Raji (cell line): ENCODE measurements around the gene RPS4Y2.

Experiments
- POLR2A ChIP-seq: IDR thresholded peaks from 2 replicates; pipeline ENCODE4 v1.6.1; 2011; ENCODE audit warnings: low read depth, low read length, control low read depth; ENCODE audit not compliant: insufficient read depth

Gene RPS4Y2

DNA sequence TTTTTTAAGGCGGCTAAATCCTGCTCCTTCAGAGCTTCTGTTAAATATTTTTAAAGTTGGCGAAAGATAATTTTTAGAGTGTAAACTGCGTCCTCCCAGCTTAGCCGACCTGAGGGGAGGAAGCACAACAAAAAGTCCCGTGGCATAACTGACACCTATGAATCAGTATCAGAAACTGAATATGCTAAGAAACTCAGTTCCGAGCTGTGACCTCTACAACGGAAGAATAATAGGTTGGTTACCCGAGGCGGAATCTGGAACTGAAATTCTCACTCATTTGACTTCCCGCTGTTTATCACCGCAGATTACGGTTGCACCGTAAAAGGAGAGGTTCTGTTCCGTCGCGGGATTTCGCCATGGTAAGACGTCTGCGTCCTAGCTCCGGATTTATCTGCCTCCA, at the start of gene RPS4Y2:
Gene RPS4Y2, plus strand, starts transcription at position 301 of the 400 bp plus-strand sequence. Its CDS starts 56 bp downstream, at position 357.
- TF ChIP-seq POLR2A, result no peak

DNA sequence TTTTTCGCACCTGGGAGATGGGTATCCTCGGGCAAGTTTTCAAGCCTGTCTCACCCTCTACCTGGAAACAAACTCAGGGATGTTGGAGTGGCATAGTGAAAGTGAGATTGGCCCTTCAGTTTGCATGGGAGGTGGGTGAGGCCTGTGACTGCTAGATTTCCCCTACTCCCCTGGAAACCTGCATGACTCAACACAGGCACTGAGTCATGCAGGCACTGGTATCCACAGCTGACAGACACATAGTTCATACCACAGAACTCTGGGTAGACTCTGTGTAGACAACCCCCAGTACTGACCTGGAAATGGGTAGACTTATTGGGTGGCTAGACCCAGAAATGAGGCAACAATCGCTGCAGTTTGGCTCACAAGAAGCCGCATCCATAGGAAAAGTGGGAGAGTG, 41.5 kb upstream of the RPS4Y2 start:
- TF ChIP-seq POLR2A, result no peak

DNA sequence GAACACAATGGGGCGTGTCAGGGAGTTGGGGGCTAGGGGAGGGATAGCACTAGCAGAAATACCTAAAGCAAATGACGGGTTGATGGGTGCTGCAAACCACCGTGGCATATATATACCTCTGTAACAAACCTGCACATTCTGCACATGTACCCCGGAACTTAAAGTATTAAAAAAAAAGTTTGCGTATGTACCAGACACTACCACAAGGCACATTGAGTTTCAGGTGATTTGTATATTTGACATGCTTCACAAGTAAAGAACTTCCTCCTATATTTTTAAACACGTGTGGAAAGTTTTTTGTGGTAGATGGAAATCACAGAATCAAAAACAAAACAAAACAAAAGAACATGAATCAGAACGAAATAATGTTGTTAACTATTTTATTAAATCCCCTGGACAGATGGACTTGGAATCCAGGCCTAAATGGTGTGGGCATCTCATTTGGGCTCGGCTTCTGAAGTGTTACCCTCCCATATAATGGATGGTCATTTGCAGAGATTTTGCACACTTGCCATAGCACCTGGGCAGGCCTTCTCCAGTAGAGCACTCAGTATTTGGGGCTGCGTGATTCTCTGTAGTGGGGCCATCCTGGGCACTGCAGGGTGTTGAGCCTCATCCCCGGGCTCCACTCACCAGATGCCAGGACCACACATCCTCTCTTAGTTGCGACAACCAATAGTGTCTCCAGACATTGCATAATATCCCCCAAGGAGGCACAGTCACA, 29.6 kb upstream of the RPS4Y2 start:
- TF ChIP-seq POLR2A, result no peak

DNA sequence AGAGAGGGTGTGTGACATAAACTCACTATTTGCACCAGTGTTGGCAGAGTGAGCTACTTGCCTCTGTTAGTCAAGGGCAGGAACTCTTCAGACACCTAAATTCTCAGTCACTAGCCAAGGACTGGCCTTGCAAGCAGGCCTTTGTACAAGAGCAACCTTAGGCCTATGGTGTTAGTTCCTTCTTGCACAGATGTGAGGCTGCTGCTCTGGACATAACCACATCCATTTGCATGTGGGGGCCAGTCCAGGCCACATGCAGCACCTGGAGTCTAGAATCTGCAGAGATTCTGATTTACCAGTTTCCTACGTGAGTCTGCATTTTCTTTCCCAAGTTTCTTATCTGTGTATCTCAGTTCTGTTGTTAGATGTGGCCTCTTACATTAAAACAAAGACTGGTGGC, 20.7 kb upstream of the RPS4Y2 start:
- no peak for TF ChIP-seq POLR2A

DNA sequence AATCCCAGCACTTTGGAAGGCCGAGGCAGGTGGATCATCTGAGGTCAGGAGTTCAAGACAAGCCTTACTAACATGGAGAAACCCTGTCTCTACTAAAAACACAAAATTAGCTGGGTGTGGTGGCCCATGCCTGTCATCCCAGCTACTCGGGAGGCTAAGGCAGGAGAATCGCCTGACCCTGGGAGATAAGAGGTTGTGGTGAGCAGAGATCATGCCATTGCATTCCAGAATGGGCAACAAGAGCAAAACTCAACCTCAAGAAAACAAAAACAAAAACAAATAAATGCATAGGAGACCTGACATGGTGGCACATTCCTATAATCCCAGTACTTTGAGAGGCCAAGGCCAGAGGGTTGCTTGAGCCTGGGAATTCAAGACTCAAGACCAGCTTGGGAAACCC, 16.1 kb upstream of the RPS4Y2 start:
- TF ChIP-seq POLR2A, result no peak

DNA sequence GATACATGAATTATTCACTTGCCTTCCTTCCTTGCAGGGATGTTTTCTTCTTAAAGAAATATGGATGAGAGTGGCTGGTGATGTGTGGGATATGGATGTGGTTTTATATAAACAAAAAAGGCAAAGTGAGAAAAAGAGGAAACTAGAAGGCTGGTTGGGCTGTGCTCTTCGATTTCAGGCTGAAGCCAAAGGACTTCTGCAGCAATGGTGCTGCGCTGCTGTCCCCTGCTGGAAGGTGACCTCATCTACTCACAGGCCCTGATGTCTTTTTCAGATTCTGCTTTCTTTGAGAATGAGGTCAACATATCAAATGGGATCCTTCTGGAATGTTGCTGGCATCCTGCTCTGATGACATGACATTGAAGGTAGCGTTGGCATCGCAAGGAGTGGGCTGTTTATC, 15.3 kb upstream of the RPS4Y2 start:
- no peak for TF ChIP-seq POLR2A

DNA sequence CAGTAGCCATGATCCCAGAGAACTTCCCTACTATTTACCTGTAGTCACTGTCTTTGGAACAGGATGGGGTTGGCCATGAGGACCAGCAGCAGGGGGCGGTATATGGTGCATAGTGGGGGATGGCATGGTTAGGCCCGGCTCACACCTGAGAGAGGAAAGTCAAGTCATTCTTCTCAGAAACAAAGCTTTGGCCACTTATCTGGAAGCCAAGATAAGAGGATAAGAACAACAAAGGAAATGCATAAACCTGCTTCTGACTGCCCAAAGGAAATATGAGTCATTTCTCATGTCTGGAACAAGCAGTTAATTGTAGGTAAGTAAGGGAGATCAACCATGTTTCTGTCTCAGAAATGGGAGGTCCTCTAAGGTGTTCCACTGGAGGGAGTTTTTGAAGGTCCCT, 10.8 kb upstream of the RPS4Y2 start:
- TF ChIP-seq POLR2A, result no peak

DNA sequence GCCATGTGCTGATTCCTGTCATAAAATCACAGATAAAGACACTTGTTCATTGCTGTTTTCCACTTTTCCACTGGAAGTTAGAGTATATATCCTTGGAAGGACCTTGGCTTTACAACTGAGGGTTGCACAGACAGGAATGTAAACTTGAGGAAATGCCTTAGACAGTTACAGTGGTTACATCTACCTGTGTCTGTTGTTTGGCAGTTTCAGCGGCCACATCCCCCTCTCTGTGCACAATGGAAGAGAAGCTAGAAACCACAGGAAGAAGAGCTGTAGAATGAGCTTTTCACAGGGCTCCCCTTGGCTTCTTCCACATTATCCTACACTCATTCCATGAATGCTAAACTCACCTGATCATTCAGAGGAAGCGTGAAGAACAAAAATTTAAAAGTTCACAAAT, 9.0 kb upstream of the RPS4Y2 start:
- TF ChIP-seq POLR2A, result no peak

DNA sequence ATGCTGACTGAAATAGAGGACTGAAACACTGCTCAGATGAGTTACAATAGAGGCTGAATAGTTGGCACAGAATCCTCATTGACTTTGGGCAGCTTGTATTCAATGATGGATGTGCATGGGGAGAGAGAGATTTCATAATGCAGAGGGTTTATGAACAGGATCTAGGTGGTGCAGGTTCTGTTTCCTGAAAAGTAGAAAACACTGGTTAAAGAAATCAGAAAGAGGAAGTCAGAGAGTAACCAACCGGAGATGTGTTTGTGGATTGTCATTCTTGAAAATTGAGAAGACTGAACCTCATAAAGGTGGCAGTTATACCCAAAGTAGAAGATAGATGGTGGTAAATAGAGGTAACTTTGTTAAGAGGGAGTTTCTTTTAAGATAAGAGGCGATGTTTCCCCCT, 8.0 kb downstream of the RPS4Y2 start:
- TF ChIP-seq POLR2A, result no peak

DNA sequence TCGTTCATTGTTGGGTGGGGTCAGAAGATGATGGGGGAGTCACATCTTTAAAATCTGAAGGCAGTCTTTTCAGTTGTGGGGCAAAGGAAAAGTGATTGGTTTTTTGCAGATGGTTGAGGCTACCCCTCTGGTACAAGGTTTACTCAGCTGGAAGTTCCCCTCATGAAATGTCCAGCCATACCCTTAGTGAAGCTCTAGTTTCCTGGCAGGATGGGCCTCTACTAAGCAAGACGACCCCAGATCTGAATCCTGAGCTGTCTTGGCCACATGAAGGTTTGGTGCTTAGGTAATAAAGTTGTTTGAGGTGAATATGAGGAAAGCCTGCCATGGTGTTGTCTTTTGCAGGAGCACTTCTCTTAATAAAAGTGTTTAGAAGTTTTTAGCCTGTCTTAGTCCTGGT, 9.2 kb downstream of the RPS4Y2 start:
- no peak for TF ChIP-seq POLR2A

DNA sequence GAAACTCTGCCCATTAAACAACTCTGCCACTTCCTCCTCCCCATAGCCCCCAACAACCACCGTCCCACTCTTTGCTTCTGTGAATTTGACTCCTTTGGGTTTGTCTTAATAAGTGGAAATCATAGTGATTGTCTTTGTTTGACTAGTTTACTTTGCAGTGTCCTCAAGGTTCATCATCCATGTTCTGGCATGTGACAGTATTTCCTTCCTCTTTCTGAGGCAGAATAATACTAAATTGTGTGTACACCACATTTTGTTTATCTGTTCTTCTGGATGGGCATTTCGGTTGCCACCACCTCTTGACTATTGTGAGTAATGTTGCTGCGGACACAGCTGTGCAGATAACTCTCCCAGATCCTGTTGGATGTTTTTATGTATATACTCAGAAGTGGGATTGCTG, 14.8 kb downstream of the RPS4Y2 start:
- TF ChIP-seq POLR2A, result no peak

DNA sequence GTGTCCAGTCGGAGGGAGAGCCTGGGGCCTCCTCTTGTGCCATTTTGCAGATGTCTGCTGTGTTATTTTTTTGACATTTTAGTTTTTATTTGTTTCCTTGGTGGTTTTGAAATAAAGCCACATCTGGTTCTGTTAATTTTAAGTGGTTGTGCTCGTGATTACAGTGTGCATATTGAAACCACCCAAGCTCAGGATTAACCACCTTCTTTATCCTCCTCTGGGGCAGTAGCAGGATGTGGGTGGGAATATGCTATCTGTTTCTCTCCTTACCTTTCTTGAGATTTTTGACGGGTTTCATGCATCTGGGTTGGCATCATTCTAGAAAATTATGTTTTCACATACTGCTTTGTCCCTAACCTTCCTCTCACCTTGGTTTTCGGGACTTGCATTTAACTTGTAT, 20.2 kb downstream of the RPS4Y2 start:
- TF ChIP-seq POLR2A, result no peak

DNA sequence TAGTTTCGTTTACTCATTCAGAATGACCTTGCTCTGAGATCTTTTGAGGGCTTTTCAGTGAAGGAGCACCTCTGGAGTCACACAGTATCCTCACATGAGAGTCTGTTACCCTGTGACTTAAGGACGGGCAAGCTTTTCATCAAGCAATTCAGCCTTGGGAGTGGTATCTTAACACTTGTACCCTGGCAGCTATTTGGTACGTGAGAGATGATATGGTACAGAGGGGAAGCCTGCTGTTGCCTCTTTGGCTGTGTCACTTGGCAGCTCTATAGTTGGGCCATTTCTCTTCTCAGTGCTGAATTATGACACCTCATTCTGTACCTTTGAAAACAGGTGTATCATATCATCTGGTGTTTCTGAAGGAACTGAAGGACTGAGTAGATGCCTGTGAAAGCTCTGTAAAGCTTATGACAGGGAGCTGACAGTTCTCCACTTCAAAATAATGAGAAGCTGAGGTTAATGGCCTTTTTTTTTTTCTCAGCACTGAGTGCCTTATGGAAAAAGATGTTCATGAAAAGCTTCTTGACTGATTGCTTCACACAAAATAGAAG, 24.3 kb downstream of the RPS4Y2 start:
- TF ChIP-seq POLR2A, result no peak

DNA sequence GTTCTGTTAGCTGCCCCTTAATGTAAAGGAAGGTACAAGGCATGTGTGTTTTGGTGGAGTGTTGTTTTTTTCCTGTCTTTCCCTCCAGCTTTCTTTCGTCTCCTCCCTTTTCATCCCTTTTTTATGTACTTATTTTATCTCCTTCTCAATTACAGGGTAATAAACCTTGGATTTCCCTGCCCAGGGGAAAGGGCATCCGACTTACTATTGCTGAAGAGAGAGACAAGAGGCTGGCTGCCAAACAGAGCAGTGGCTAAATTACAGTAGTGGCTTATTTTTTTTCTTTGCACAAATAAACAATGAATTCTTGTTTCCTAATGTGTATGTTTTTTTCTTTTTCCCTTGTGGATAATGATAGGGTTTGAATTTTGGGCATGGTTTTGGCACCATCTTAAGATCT, 24.9 kb downstream of the RPS4Y2 start:
- no peak for TF ChIP-seq POLR2A

DNA sequence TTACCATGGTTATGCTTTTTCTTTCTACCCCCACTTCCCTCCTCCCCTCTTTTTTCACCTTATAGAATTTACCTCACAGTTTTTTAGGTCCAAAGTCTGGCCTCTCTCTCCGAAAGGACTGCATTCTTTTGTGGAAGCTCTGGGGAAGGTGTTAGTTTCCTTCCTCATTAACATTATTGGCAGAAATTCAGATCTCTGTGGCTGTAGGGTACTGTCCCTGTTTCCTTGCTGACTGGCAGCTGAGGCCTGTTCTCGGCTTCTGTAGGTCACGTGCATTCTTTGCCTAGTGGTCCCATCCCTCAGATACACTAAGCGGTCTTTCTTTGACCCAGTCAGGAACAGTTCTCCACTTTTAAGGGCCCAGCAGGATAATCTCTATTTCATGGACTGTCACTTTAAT, 25.5 kb downstream of the RPS4Y2 start:
- TF ChIP-seq POLR2A, result no peak

DNA sequence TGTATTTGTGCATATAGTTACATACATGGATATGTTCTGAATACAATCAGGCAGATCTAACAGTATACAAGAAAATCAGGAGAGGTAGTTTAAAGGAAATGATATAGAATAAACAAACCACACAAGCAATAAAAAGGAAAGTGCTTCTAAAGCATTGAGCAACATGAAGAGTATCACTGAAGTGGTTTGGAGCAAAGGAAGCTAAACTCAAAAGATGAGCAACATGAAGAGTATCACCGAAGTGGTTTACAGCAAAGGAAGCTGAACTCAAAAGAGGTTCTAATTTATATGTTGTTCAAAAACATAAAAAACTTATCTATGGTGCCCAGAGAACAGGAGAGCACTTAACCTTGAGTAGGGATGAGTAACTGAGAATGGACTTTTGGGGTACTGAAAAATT, 29.1 kb downstream of the RPS4Y2 start:
- no peak for TF ChIP-seq POLR2A

DNA sequence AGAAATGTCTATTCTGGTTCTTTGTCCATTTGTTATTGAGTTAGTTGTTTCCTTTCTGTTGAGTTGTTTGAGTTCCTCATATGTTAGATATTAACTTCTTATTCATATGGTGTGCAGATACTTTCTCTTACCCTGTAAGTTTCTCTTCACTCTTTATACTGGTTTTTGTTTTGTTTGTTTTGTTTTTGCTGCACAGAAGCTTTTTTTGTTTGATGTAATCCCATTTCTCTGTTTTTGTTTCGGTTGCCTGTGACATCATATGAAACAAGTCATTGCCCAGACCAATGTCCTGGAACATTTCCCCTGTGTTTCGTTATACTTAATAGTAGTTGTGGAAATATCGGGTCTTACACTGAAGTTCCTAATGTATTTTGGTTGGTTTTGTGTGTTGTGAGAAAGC, 31.2 kb downstream of the RPS4Y2 start:
- no peak for TF ChIP-seq POLR2A
